Measurements from ENCODE around the gene STK17B. TPM values are rescaled to one million over a fixed set of nuclear protein-coding genes. Genes with fewer than 3 reads are reported as not detected.

Gene STK17B
- total RNA-seq, 1 experiment from 2014 or later, result 22.1 TPM

GRCh38 chr2:196182439-196183171 is 11.2 kb upstream of the STK17B start:
- no TSS peak for BruUV-seq (replicated peaks)
- Histone ChIP-seq H4K20me1 (ENCODE audit: low read length) (no peaks in the 10 kb centered on the region), H3K4me3 (ENCODE audit: low read length) (no peak overlapping the region), H3K4me1 (ENCODE audit: insufficient read depth, low read length) (no peaks in the 10 kb centered on the region), H3K9me2 (replicated peaks; ENCODE audit: low read length) (no peaks in the 10 kb centered on the region), H3K27ac (ENCODE audit: low read length) (no peak overlapping the region), H3K27me3 (ENCODE audit: low read length) (no peaks in the 10 kb centered on the region), H3K9me3 (ENCODE audit: low read length) (no peaks in the 10 kb centered on the region), H3F3A (ENCODE audit: low read length, unreplicated experiment) (no peaks in the 10 kb centered on the region), H3K4me2 (ENCODE audit: low read length) (no peak overlapping the region), H3K36me3 (ENCODE audit: low read depth, low read length) (no peaks in the 10 kb centered on the region), H3K79me2 (ENCODE audit: low read length) (no peaks in the 10 kb centered on the region), H3K9ac (ENCODE audit: low read length) (no peak overlapping the region), H2AFZ (ENCODE audit: low read length) (no peak overlapping the region)
- intact Hi-C loops (cut with micrococcal nuclease), result loop anchor here (5.0 kb wide), 1 partner anchor 40 kb away; no protein-coding TSS in a partner anchor
- no peak for TF ChIP-seq CTCF (conservative IDR thresholded peaks at IDR 0.05; ENCODE audit: low read depth, low read length)
- no peak for TF ChIP-seq EZH2phosphoT487 (IDR thresholded peaks at IDR 0.05; ENCODE audit: borderline replicate concordance, low read length)
- TF ChIP-seq EZH2 (IDR thresholded peaks at IDR 0.05; ENCODE audit: low read length, unreplicated experiment), result no peak
- ATAC-seq, result no peak
- ChIA-PET CTCF (no interaction called here), POLR2A (ENCODE audit: unreplicated experiment) (no interaction called here)
- DNase-seq, result no peak

- Histone ChIP-seq H3K4me2 (ENCODE audit: low read length) (no peak overlapping the region), H3K4me3 (ENCODE audit: low read length) (no peak overlapping the region), H3K27me3 (ENCODE audit: low read length) (no peaks in the 10 kb centered on the region), H3K79me2 (ENCODE audit: low read length) (no peaks in the 10 kb centered on the region), H2AFZ (ENCODE audit: low read length) (no peak overlapping the region), H3F3A (ENCODE audit: low read length, unreplicated experiment) (no peaks in the 10 kb centered on the region), H3K36me3 (ENCODE audit: low read depth, low read length) (no peaks in the 10 kb centered on the region), H4K20me1 (ENCODE audit: low read length) (no peaks in the 10 kb centered on the region), H3K9me3 (ENCODE audit: low read length) (no peaks in the 10 kb centered on the region), H3K9me2 (replicated peaks; ENCODE audit: low read length) (no peaks in the 10 kb centered on the region), H3K4me1 (ENCODE audit: insufficient read depth, low read length) (no peaks in the 10 kb centered on the region), H3K9ac (ENCODE audit: low read length) (no peak overlapping the region), H3K27ac (ENCODE audit: low read length) (no peak overlapping the region)
- intact Hi-C loops (cut with micrococcal nuclease), result loop anchor here (5.0 kb wide), 1 partner anchor 41 kb away; no protein-coding TSS in a partner anchor
- DNase-seq, result no peak
- TF ChIP-seq EZH2phosphoT487 (IDR thresholded peaks at IDR 0.05; ENCODE audit: borderline replicate concordance, low read length), result no peak
- TF ChIP-seq CTCF (conservative IDR thresholded peaks at IDR 0.05; ENCODE audit: low read depth, low read length), result no peak
- TF ChIP-seq EZH2 (IDR thresholded peaks at IDR 0.05; ENCODE audit: low read length, unreplicated experiment), result no peak
- no TSS peak for BruUV-seq (replicated peaks)
- POLR2A ChIA-PET (ENCODE audit: unreplicated experiment), result no interaction called here
- CTCF ChIA-PET, result no interaction called here
- no peak for ATAC-seq
These were observed 10.1 kb upstream of the STK17B start for GRCh38 chr2:196181484-196181883.

DNA sequence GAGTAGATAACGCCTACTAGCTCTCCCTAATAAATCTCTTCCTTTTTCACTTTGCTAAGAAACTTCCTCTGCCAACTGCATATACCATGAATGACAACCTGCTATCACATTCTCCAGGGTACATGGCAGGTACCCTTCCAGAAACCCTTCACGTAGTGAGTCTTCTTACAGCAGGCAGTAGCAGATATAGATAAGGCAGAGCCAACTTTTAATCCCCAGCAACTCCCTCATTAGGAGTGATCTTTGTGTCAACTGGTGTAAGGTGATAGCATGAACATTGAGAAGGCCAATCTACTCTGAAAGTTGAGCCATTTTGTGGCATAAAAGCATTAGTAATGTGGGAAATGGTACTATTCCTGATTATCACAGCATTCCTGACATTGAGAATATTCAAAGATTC is 5.7 kb upstream of the STK17B start:
- no peaks in the 10 kb centered on the region for H3K9me3 ChIP-seq (ENCODE audit: low read length)
- ChIA-PET CTCF (no interaction called here), POLR2A (ENCODE audit: unreplicated experiment) (no interaction called here)
- H4K20me1 ChIP-seq (ENCODE audit: low read length), result no peaks in the 10 kb centered on the region
- H3K9ac ChIP-seq (ENCODE audit: low read length), result no peak overlapping the region
- H3F3A ChIP-seq (ENCODE audit: low read length, unreplicated experiment), result no peaks in the 10 kb centered on the region
- no peaks in the 10 kb centered on the region for H3K79me2 ChIP-seq (ENCODE audit: low read length)
- no peak overlapping the region for H3K27ac ChIP-seq (ENCODE audit: low read length)
- intact Hi-C loops (cut with micrococcal nuclease), result no loop called here
- H3K36me3 ChIP-seq (ENCODE audit: low read depth, low read length), result no peaks in the 10 kb centered on the region
- no peak overlapping the region for H2AFZ ChIP-seq (ENCODE audit: low read length)
- ATAC-seq (no peak), DNase-seq (no peak)
- H3K4me1 ChIP-seq (ENCODE audit: insufficient read depth, low read length), result peaks cover 2% of the 10 kb centered on the region
- H3K27me3 ChIP-seq (ENCODE audit: low read length), result no peaks in the 10 kb centered on the region
- H3K4me3 ChIP-seq (ENCODE audit: low read length), result no peak overlapping the region
- H3K9me2 ChIP-seq (replicated peaks; ENCODE audit: low read length), result no peaks in the 10 kb centered on the region
- no peak for TF ChIP-seq EZH2phosphoT487 (IDR thresholded peaks at IDR 0.05; ENCODE audit: borderline replicate concordance, low read length)
- no peak for TF ChIP-seq CTCF (conservative IDR thresholded peaks at IDR 0.05; ENCODE audit: low read depth, low read length)
- no peak for TF ChIP-seq EZH2 (IDR thresholded peaks at IDR 0.05; ENCODE audit: low read length, unreplicated experiment)
- no TSS peak for BruUV-seq (replicated peaks)
- H3K4me2 ChIP-seq (ENCODE audit: low read length), result no peak overlapping the region
